GM12864 (cell line): Measurements from ENCODE around the gene ACER3.
"Not testable (repeated sequence)": the region's sequence is repeated elsewhere in the genome, so short reads cannot be mapped to it uniquely, and the experiment has no call there.

ENCODE experiments used
- DNase-seq: peaks from one replicate; pipeline ENCODE4 v3.0.0-alpha.2; 2011; ENCODE audit warnings: low read depth
- H3K4me3 ChIP-seq: 2 replicates; pipeline ENCODE4 v1.5.1; 2011; ENCODE audit warnings: mild to moderate bottlenecking, low read depth, low read length, control low read depth
- TF ChIP-seq, protein P1 (sequence below): IDR thresholded peaks from 2 replicates; pipeline ENCODE4 v1.5.1; 2011; ENCODE audit warnings: low read depth, mild to moderate bottlenecking, moderate library complexity, low read length, control low read depth, inconsistent platforms; ENCODE audit errors: missing control alignments

Gene ACER3

GRCh38 chr11:76955459-76956114 lies 94.9 kb downstream of the ACER3 start:
- H3K4me3 ChIP-seq, result no peak overlapping the region
- TF ChIP-seq, protein P1, sequence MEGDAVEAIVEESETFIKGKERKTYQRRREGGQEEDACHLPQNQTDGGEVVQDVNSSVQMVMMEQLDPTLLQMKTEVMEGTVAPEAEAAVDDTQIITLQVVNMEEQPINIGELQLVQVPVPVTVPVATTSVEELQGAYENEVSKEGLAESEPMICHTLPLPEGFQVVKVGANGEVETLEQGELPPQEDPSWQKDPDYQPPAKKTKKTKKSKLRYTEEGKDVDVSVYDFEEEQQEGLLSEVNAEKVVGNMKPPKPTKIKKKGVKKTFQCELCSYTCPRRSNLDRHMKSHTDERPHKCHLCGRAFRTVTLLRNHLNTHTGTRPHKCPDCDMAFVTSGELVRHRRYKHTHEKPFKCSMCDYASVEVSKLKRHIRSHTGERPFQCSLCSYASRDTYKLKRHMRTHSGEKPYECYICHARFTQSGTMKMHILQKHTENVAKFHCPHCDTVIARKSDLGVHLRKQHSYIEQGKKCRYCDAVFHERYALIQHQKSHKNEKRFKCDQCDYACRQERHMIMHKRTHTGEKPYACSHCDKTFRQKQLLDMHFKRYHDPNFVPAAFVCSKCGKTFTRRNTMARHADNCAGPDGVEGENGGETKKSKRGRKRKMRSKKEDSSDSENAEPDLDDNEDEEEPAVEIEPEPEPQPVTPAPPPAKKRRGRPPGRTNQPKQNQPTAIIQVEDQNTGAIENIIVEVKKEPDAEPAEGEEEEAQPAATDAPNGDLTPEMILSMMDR, result no peak
- DNase-seq, result no peak

DNA sequence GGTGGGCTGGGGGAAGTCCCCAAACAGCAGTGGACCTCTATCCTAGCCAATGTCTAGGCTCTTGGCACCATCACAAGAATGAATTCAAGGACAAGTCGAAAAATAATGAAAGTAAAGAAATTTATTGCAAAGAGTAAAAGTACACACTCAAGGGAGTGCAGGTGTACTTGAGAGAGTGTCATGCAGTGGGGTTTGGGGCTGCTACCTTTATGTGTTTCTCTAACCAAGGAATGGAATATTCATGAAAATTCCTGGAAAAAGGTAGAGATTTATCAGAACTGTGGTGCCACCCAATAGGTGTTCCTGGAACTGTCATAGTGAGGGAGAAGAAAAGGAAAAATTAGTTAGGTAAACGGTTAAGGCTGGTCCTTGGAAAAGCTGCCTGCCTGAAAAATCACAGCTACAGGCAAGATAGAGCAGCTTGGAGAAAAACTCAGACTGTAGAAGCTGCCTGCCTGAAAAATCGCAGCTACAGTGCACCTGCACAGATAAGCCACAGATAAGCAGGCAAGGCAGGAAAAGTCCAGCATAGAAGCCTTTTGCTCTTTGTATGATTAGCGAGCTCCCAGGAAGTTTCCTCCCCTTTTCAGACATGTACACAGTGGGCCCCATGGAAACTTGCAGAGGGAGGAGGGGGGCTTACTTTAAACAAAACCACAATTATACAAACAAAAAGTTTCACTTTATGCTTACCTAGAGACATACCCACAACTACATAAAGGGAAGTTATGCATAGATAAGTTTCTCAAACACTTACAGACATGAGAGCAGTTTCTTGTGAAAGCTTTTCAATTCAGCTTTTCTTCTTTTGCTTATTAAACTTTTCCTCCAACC lies 102.1 kb downstream of the ACER3 start:
- H3K4me3 ChIP-seq, result no peak overlapping the region
- TF ChIP-seq, protein P1, result no peak
- DNase-seq, result no peak

DNA sequence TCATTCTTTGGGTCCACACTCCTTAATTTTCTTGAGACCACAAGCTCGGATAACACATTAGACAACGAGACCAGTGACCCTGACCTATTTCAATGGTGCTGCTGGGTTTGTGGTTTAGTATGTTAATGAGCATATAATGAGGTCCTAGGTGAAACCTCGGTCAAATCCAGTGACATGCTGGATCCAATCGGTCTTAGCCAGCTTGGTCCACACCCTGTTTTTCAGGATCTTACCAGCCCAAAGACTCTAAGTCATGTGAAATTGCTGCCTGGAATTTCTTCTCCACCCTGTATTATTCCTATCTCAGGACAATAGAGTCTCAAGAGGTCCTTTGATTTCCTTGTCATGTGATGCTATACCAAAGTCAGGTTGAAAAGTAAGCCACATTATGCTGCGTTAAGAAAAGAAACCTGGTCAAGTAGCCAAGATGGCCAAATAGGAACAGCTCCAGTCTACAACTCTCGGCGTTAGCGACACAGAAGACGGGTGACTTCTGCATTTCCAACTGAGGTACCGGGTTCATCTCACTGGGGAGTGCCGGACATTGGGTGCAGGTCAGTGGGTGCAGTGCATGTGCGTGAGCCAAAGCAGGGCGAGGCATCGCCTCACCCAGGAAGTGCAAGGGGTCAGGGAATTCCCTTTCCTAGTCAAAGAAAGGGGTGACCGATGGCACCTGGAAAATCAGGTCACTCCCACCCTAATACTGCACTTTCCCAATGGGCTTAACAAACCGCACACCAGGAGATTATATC lies 102.9 kb downstream of the ACER3 start:
- not testable (repeated sequence) for DNase-seq, H3K4me3 ChIP-seq

GRCh38 chr11:76972051-76972450 lies 111.3 kb downstream of the ACER3 start:
- DNase-seq, result no peak
- H3K4me3 ChIP-seq, result no peak overlapping the region
- TF ChIP-seq, protein P1, result no peak

- no peak for DNase-seq
- H3K4me3 ChIP-seq, result no peak overlapping the region
- TF ChIP-seq, protein P1, result no peak
These were observed 113.6 kb downstream of the ACER3 start for GRCh38 chr11:76974179-76974891.

DNA sequence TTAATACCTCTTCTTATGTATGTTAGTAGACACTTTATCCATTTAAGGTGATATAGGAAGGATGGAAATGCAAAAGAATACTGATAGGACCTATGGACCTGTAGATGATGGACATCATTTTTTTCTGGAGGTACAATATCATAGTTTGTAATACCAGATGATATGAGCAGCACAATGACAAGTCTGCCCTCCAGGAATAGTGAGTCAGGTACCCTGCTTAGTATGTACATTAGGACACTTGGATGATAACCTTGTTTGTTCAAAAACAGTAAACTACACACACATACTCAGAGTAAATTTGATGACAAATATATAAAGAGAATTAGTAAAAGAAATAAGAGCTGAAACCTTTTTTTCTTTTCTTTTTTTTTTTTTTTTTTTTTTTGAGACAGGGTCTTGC lies 114.8 kb downstream of the ACER3 start:
- TF ChIP-seq, protein P1, result no peak
- DNase-seq, result no peak
- H3K4me3 ChIP-seq, result no peak overlapping the region

DNA sequence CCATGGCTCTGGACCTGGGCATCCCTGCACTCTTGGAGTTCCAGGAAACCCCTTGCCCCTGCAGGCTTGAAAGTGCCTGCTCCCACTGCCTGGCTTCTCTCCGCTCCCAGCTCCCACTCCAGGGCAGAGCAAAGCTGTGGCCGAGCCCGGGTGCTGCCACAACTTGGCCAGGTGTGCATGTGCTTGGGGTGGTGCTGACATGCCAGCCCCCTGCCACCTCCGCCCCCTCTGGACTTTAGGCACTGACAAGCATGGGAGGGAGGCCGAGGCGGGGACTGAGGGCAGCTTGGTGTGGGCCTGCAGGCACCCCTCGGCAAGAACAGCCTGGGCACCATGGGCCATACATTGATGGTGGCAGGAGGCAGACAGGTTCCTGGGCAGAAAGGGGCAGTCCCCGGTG lies 117.1 kb downstream of the ACER3 start:
- TF ChIP-seq, protein P1, result no peak
- no peak for DNase-seq
- H3K4me3 ChIP-seq, result no peak overlapping the region
